ENCODE results near the gene ABCC9. TPM values are rescaled to one million over a fixed set of nuclear protein-coding genes. Genes with fewer than 3 reads are reported as not detected.

ABCC9 gene
- total and polyA plus RNA-seq, 2 donors (not counting 3 experiments of a cell fraction or from before 2014, with no cell fraction given) = under 0.01 TPM; not detected in 1

- no peak overlapping the region for H3K4me3 ChIP-seq (replicated peaks in 1 of 3; ENCODE audit: insufficient read depth in 1 of 3, low read depth in 1 of 3, low read length in 3 of 3)
- intact Hi-C loops (cut with micrococcal nuclease) (no loop called here), dilution Hi-C loops (cut with MboI; ENCODE audit: extremely low pct_ligation_motif_present, low sequenced_read_pairs) (no loop called here)
- no peaks in the 10 kb centered on the region for H4K20me1 ChIP-seq (replicated peaks; ENCODE audit: control insufficient read depth, extremely low read depth, insufficient read depth, low read length)
- H3K27ac ChIP-seq (ENCODE audit: insufficient read depth, low read depth, low read length) = no peak overlapping the region
- no peaks in the 10 kb centered on the region for H3K27me3 ChIP-seq (ENCODE audit: control insufficient read depth in 2 of 2, insufficient read depth in 2 of 2, low read length in 2 of 2)
- FAIRE-seq (no peak), DNase-seq (ENCODE audit: low read depth, low spot score) (no peak)
- H3K9me1 ChIP-seq (replicated peaks; ENCODE audit: control insufficient read depth, extremely low read depth, insufficient read depth, low read length) = no peaks in the 10 kb centered on the region
- ChIA-PET CTCF (no interaction called here), POLR2A (no interaction called here)
- H2AFZ ChIP-seq (ENCODE audit: low read depth, low read length) = no peak overlapping the region
- H3K9me3 ChIP-seq (replicated peaks; ENCODE audit: control insufficient read depth, insufficient read depth, low read length) = no peaks in the 10 kb centered on the region
- no peak for TF ChIP-seq EZH2 (IDR thresholded peaks at IDR 0.05; ENCODE audit: borderline replicate concordance, low read depth, low read length, severe bottlenecking)
- no peak for TF ChIP-seq POLR2AphosphoS5 (IDR thresholded peaks at IDR 0.05; ENCODE audit: insufficient read depth, low read depth, low read length)
- TF ChIP-seq JUN (IDR thresholded peaks at IDR 0.05; ENCODE audit: borderline replicate concordance, insufficient read depth, insufficient read length, low read depth) = no peak
- TF ChIP-seq MYC (IDR thresholded peaks at IDR 0.05; ENCODE audit: low read depth, low read length) = no peak
- no peak for TF ChIP-seq CTCF (IDR thresholded peaks at IDR 0.05; ENCODE audit: extremely low read depth in 1 of 2, insufficient read depth in 1 of 2, low read depth in 1 of 2, low read length in 2 of 2)
- no peak for TF ChIP-seq POLR2A (IDR thresholded peaks at IDR 0.05; ENCODE audit: low read depth, low read length)
- no peak for TF ChIP-seq FOS (IDR thresholded peaks at IDR 0.05; ENCODE audit: borderline replicate concordance, insufficient read depth, low read length)
- no peak for TF ChIP-seq MAX (IDR thresholded peaks at IDR 0.05; ENCODE audit: insufficient read depth, insufficient read length)
- no peak for TF ChIP-seq GATA2 (IDR thresholded peaks at IDR 0.05; ENCODE audit: insufficient read depth, insufficient read length, low read depth, low read length)
- no peaks in the 10 kb centered on the region for H3K36me3 ChIP-seq (ENCODE audit: control insufficient read depth in 2 of 2, extremely low read depth in 1 of 2, insufficient read depth in 2 of 2, low read length in 2 of 2)
- H3K79me2 ChIP-seq (ENCODE audit: control insufficient read depth, insufficient read depth, low read length) = no peaks in the 10 kb centered on the region
- BruUV-seq (replicated peaks) = no TSS peak
- H3K9ac ChIP-seq (replicated peaks; ENCODE audit: extremely low read depth, insufficient read depth, low read length) = no peak overlapping the region
- H3K4me1 ChIP-seq (ENCODE audit: control insufficient read depth, extremely low read depth, insufficient read depth, low read length) = no peaks in the 10 kb centered on the region
- H3K4me2 ChIP-seq (ENCODE audit: insufficient read depth, low read length) = no peak overlapping the region
These were observed 141.2 kb downstream of the ABCC9 start for GRCh38 chr12:21800011-21800410.
